Suprapubic skin (tissue), 4 donors: Measurements from ENCODE around the gene NINL. TPM values are rescaled to one million over a fixed set of nuclear protein-coding genes. Genes with fewer than 3 reads are reported as not detected.

ENCODE experiments used
- DNase-seq, 2 donors: peaks; one replicate each; pipeline ENCODE4 v3.0.0-alpha.2; 2019; ENCODE audit warnings: low spot score in 2 of 2
- H3K27ac ChIP-seq: fragments of 200-600 bp; sonication (generic); one replicate; pipeline ENCODE4 v1.5.1; 2019
- H3K27me3 ChIP-seq: fragments of 200-600 bp; sonication (generic); one replicate; pipeline ENCODE4 v1.5.1; 2019
- H3K36me3 ChIP-seq: fragments of 200-600 bp; sonication (generic); one replicate; pipeline ENCODE4 v1.5.1; 2019
- H3K4me1 ChIP-seq: fragments of 200-600 bp; sonication (generic); one replicate; pipeline ENCODE4 v1.5.1; 2019
- H3K4me3 ChIP-seq: fragments of 200-600 bp; sonication (generic); one replicate; pipeline ENCODE4 v1.5.1; 2019; ENCODE audit warnings: mild to moderate bottlenecking
- H3K9me3 ChIP-seq: fragments of 200-600 bp; sonication (generic); one replicate; pipeline ENCODE4 v1.5.1; 2019
- CTCF ChIP-seq, 2 donors: fragments of 200-600 bp in 1 of 2; fragments of 450-650 bp in 1 of 2; sonication (generic) in 1 of 2; IDR thresholded peaks; one replicate each; pipeline ENCODE4 v1.5.1; 2016 to 2019; ENCODE audit warnings: antibody characterized with exemption in 2 of 2, mild to moderate bottlenecking in 1 of 2, moderate library complexity in 1 of 2
- EP300 ChIP-seq: sonication (generic); formaldehyde crosslinking; IDR thresholded peaks from one replicate; pipeline ENCODE4 v1.6.1; 2017; ENCODE audit warnings: antibody characterized with exemption
- POLR2A ChIP-seq, 2 donors: fragments of 450-650 bp; IDR thresholded peaks; one replicate each; pipeline ENCODE4 v1.6.1; 2017; ENCODE audit warnings: antibody characterized with exemption in 2 of 2, mild to moderate bottlenecking in 2 of 2, moderate library complexity in 2 of 2
- POLR2AphosphoS5 ChIP-seq, 3 donors: sonication (generic); formaldehyde crosslinking; IDR thresholded peaks; one replicate each; pipeline ENCODE4 v1.6.1; 2017; ENCODE audit warnings: antibody characterized with exemption in 3 of 3
- WGBS: methylation state at CpG from one replicate; pipeline ENCODE4 v1.1.5; 2018; 5-methylcytosine and 5-hydroxymethylcytosine counted together
- total RNA-seq, 4 donors: library from RNA; depleted of rRNA; stranded (reverse); fragments of >200 nt; gene quantifications; one replicate each; pipeline ENCODE4 v1.1.0, GENCODE V29; 2016

NINL gene
- total RNA-seq, 4 donors from 2014 or later: 2.0 to 6.9 (median 2.6) TPM

DNA sequence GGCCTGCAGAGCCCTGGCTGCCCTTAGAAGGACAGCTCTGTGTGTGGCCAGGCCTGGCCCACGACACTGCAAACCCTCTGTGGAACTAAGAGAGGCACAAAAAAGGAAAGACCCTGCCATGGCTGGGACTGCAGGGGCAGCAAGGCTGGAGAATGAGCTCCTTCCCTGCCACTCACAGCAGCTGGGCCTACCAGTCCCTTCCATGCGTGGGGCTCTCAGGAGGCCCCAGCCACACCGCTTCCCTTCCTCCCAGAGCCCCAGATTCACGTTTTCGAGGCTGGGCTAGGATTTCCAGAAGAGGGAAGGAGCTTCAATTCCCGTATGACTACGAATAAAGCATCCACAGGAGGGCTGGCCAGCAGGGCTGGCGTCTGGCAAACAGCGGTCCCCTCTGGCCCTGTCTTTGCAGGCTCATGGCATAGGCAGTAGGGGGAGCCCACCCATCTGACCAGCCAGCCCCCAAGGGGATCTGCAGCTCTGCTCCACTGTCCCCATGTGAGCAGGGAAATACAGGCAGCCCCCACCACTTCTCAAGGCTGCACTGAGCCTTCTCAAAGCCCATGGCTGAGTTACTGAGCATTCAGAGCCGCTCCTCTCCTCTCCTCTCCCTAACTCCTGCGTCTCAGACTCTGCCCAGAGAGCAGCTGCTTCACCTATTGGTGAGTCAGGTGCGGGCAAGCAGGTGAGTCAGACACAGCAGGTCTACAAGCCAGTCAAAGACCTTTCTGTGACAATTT lies 53.1 kb downstream of the NINL start:
- TF ChIP-seq EP300 (no peak), POLR2A (IDR thresholded peaks at IDR 0.05) (no peak), POLR2AphosphoS5 (IDR thresholded peaks at IDR 0.05) (no peak), CTCF (IDR thresholded peaks at IDR 0.05) (no peak)
- Histone ChIP-seq H3K9me3 (no peaks in the 10 kb centered on the region), H3K27me3 (no peaks in the 10 kb centered on the region), H3K27ac (no peak overlapping the region), H3K4me3 (no peak overlapping the region), H3K4me1 (no peaks in the 10 kb centered on the region), H3K36me3 (no peaks in the 10 kb centered on the region)
- no peak for DNase-seq
- WGBS: 74% methylated on average over 11 of the region's 12 CpGs

DNA sequence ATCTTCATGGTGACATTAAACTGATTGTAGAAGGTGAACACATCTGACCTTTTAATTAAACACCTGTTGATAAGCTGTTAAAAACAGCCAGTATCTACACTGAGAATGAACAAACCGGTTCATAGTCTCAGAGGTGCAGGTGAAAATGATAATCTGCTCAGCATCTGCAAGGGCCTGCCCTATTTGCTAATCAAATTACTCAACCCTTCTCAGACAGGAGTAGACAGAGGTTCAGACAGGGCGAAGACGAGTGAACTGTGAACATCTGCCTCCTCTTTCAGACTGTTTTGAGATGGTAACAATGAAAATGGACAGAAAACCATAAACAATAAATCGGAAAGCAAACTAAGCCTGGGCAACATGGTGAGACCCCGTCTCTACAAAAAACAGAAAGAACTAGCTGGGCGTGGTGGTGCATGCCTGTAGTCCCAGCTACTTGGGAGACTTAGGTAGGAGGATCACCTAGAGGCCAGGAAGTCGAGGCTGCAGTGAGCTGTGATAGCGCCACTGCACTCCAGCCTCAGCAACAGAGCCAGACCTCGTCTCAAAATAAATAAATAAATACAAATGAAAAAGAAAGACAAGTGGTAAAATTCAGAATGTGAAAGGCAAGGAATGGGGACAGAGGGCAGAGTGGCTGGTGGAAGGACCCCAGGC lies 55.9 kb downstream of the NINL start:
- no peaks in the 10 kb centered on the region for H3K9me3 ChIP-seq
- TF ChIP-seq POLR2A (IDR thresholded peaks at IDR 0.05): no peak
- H3K27ac ChIP-seq: no peak overlapping the region
- no peak for DNase-seq
- no peaks in the 10 kb centered on the region for H3K36me3 ChIP-seq
- H3K4me3 ChIP-seq: no peak overlapping the region
- H3K27me3 ChIP-seq: no peaks in the 10 kb centered on the region
- H3K4me1 ChIP-seq: no peaks in the 10 kb centered on the region
- WGBS: 86% methylated on average over 9 of the region's 9 CpGs

GRCh38 chr20:25527949-25528348 lies 57.4 kb downstream of the NINL start:
- no peaks in the 10 kb centered on the region for H3K4me1 ChIP-seq
- H3K9me3 ChIP-seq: no peaks in the 10 kb centered on the region
- no peak overlapping the region for H3K27ac ChIP-seq
- no peak overlapping the region for H3K4me3 ChIP-seq
- TF ChIP-seq POLR2AphosphoS5 (IDR thresholded peaks at IDR 0.05) (no peak), POLR2A (IDR thresholded peaks at IDR 0.05) (no peak), CTCF (IDR thresholded peaks at IDR 0.05) (no peak), EP300 (no peak)
- no peaks in the 10 kb centered on the region for H3K36me3 ChIP-seq
- no peaks in the 10 kb centered on the region for H3K27me3 ChIP-seq
- DNase-seq: no peak
- WGBS: 93% methylated on average over 2 of the region's 2 CpGs

DNA sequence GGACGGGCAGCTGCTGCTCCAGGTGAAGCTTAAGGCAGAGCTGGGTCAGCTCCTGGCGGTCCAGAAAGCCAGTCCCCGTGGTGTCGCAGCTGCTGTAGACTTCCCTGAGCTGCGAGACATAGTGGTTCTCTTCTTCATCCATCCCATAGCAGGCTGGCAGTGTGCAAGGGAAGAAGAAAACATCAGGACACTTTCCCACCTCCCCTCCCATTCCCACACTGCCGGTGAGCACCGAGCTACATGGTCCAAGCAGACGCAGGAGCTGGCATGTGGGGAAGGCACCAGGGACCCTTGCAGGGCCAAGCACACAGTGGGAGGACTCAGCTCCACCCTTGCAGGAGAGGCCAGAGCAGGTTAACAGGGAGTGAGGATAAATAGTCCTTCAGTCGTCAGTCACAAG lies 58.9 kb downstream of the NINL start:
- no peak overlapping the region for H3K27ac ChIP-seq
- no peaks in the 10 kb centered on the region for H3K9me3 ChIP-seq
- no peaks in the 10 kb centered on the region for H3K36me3 ChIP-seq
- DNase-seq: no peak
- 93% methylated on average over 9 of the region's 9 CpGs for WGBS
- TF ChIP-seq POLR2AphosphoS5 (IDR thresholded peaks at IDR 0.05) (no peak), EP300 (no peak), CTCF (IDR thresholded peaks at IDR 0.05) (no peak), POLR2A (IDR thresholded peaks at IDR 0.05) (no peak)
- H3K4me3 ChIP-seq: no peak overlapping the region
- no peaks in the 10 kb centered on the region for H3K27me3 ChIP-seq
- no peaks in the 10 kb centered on the region for H3K4me1 ChIP-seq

- 74% methylated on average over 2 of the region's 2 CpGs for WGBS
- no peak for TF ChIP-seq POLR2AphosphoS5 (IDR thresholded peaks at IDR 0.05)
- no peak for TF ChIP-seq EP300
- TF ChIP-seq POLR2A (IDR thresholded peaks at IDR 0.05): no peak
- no peak for TF ChIP-seq CTCF (IDR thresholded peaks at IDR 0.05)
- Histone ChIP-seq H3K27me3 (no peaks in the 10 kb centered on the region), H3K4me1 (no peaks in the 10 kb centered on the region), H3K9me3 (no peaks in the 10 kb centered on the region), H3K4me3 (no peak overlapping the region), H3K27ac (no peak overlapping the region), H3K36me3 (no peaks in the 10 kb centered on the region)
- no peak for DNase-seq
Measured at GRCh38 chr20:25525867-25526266, 59.5 kb downstream of the NINL start.
